HL-60 (cell line): ENCODE measurements around the gene KSR2.

Experiments used
- DNase-seq, 2 experiments: peaks; one replicate each; pipeline ENCODE4 v3.0.0-alpha.2; 2010 to 2020; ENCODE audit warnings: low read depth in 1 of 2, low spot score in 1 of 2
- H3K27ac ChIP-seq: fragments of 250-450 bp; sonication (Bioruptor Pico); replicated peaks from 2 replicates; pipeline ENCODE4 v1.5.1; 2020; ENCODE audit warnings: mild to moderate bottlenecking, moderate library complexity
- H3K27me3 ChIP-seq: fragments of 250-450 bp; sonication (Bioruptor Pico); 2 replicates; pipeline ENCODE4 v1.5.1; 2021; ENCODE audit warnings: mild to moderate bottlenecking, moderate library complexity; ENCODE audit not compliant: insufficient read depth, poor library complexity, severe bottlenecking
- H3K4me3 ChIP-seq: replicated peaks from 2 replicates; pipeline ENCODE4 v1.5.1; 2011; ENCODE audit warnings: mild to moderate bottlenecking, control low read depth, low read length; ENCODE audit not compliant: insufficient read depth
- GABPA ChIP-seq: IDR thresholded peaks from 2 replicates; pipeline ENCODE4 v1.6.1; 2012; ENCODE audit warnings: low read depth
- POLR2AphosphoS5 ChIP-seq: IDR thresholded peaks from 2 replicates; pipeline ENCODE4 v1.6.1; 2012; ENCODE audit warnings: low read depth
- SPI1 ChIP-seq: IDR thresholded peaks from 2 replicates; pipeline ENCODE4 v1.6.1; 2012; ENCODE audit warnings: low read depth, mild to moderate bottlenecking, borderline replicate concordance
- TF ChIP-seq, protein P1 (sequence below): IDR thresholded peaks from 2 replicates; pipeline ENCODE4 v1.6.1; 2012; ENCODE audit warnings: low read depth; ENCODE audit not compliant: insufficient replicate concordance
- TF ChIP-seq, protein P2 (sequence below): IDR thresholded peaks from one replicate; pipeline ENCODE4 v1.5.1; 2011; ENCODE audit warnings: low read length, control low read depth, inconsistent platforms; ENCODE audit not compliant: insufficient read depth

KSR2 gene

GRCh38 chr12:117457189-117457588 lies 511.6 kb downstream of the KSR2 start:
- no peak overlapping the region for H3K4me3 ChIP-seq
- H3K27me3 ChIP-seq, result no peaks in the 10 kb centered on the region
- no peak overlapping the region for H3K27ac ChIP-seq
- no peak for DNase-seq
- TF ChIP-seq, protein P1, sequence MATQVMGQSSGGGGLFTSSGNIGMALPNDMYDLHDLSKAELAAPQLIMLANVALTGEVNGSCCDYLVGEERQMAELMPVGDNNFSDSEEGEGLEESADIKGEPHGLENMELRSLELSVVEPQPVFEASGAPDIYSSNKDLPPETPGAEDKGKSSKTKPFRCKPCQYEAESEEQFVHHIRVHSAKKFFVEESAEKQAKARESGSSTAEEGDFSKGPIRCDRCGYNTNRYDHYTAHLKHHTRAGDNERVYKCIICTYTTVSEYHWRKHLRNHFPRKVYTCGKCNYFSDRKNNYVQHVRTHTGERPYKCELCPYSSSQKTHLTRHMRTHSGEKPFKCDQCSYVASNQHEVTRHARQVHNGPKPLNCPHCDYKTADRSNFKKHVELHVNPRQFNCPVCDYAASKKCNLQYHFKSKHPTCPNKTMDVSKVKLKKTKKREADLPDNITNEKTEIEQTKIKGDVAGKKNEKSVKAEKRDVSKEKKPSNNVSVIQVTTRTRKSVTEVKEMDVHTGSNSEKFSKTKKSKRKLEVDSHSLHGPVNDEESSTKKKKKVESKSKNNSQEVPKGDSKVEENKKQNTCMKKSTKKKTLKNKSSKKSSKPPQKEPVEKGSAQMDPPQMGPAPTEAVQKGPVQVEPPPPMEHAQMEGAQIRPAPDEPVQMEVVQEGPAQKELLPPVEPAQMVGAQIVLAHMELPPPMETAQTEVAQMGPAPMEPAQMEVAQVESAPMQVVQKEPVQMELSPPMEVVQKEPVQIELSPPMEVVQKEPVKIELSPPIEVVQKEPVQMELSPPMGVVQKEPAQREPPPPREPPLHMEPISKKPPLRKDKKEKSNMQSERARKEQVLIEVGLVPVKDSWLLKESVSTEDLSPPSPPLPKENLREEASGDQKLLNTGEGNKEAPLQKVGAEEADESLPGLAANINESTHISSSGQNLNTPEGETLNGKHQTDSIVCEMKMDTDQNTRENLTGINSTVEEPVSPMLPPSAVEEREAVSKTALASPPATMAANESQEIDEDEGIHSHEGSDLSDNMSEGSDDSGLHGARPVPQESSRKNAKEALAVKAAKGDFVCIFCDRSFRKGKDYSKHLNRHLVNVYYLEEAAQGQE, result no peak

DNA sequence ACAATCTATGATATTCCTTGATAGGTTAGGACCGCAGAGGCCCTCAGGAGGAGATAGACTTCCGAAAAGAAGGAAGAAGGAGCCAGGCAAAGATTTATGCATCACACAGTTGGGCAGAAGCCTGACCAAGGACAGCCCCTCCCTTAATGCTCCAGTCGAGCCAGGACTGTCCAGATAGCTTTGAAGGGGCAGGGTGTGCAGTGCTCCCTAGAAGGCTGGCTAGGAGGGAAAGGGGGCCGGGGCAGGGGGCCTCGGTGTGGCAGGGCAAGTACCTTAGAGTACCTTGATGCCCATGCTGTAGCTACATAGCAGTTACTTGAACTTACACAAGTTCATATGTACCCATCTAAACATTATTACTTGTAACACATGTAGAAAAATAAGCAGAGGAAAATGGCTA lies 512.7 kb downstream of the KSR2 start:
- Histone ChIP-seq H3K27ac (no peak overlapping the region), H3K4me3 (no peak overlapping the region), H3K27me3 (no peaks in the 10 kb centered on the region)
- DNase-seq, result no peak
- TF ChIP-seq SPI1, result no peak
- TF ChIP-seq, protein P2, sequence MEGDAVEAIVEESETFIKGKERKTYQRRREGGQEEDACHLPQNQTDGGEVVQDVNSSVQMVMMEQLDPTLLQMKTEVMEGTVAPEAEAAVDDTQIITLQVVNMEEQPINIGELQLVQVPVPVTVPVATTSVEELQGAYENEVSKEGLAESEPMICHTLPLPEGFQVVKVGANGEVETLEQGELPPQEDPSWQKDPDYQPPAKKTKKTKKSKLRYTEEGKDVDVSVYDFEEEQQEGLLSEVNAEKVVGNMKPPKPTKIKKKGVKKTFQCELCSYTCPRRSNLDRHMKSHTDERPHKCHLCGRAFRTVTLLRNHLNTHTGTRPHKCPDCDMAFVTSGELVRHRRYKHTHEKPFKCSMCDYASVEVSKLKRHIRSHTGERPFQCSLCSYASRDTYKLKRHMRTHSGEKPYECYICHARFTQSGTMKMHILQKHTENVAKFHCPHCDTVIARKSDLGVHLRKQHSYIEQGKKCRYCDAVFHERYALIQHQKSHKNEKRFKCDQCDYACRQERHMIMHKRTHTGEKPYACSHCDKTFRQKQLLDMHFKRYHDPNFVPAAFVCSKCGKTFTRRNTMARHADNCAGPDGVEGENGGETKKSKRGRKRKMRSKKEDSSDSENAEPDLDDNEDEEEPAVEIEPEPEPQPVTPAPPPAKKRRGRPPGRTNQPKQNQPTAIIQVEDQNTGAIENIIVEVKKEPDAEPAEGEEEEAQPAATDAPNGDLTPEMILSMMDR, result no peak
- TF ChIP-seq, protein P1, result no peak
- no peak for TF ChIP-seq POLR2AphosphoS5
- no peak for TF ChIP-seq GABPA

GRCh38 chr12:117453961-117454360 lies 514.8 kb downstream of the KSR2 start:
- H3K4me3 ChIP-seq, result no peak overlapping the region
- TF ChIP-seq GABPA, result no peak
- no peak for TF ChIP-seq POLR2AphosphoS5
- TF ChIP-seq, protein P2, result no peak
- H3K27ac ChIP-seq, result no peak overlapping the region
- DNase-seq, result no peak
- no peaks in the 10 kb centered on the region for H3K27me3 ChIP-seq

DNA sequence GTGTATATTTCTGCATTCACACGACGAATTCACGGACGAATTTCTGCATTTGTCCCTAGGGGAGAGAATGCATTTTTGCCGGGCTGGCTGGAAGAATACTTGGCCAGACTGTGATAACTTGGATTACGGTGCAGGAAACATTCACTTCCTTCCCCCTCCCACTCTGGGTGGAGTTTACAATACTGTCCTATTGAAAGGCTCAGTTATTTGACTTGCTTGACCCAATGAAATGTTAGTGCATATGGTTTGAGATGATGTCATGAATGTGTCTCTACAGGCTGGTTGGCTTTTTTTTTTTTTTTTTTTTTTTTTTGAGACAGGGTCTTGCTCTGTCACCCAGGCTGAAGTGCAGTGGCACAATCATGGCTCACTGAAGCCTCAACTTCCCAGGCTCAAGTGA lies 516.7 kb downstream of the KSR2 start:
- Histone ChIP-seq H3K27ac (no peak overlapping the region), H3K4me3 (no peak overlapping the region), H3K27me3 (no peaks in the 10 kb centered on the region)
- DNase-seq, result no peak
- TF ChIP-seq SPI1, result no peak
- TF ChIP-seq POLR2AphosphoS5, result no peak
- TF ChIP-seq, protein P2, result no peak
- TF ChIP-seq, protein P1, result no peak
- TF ChIP-seq GABPA, result no peak
